Endothelial cell of hepatic sinusoid (primary cell): ENCODE measurements around the gene MORC2.

ENCODE experiments used
- in situ Hi-C: cut with HindIII; loops from 2 replicates; pipeline ENCODE4 v1.10.0; 2017; ENCODE audit warnings: low sequenced_read_pairs

Gene MORC2

GRCh38 chr22:30968015-30968923, at the start of gene MORC2:
Gene MORC2, minus strand, starts transcription at chr22:30968774. Its CDS starts 885 bp downstream, at chr22:30967889.
- in situ Hi-C loops: no loop called here

- in situ Hi-C loops: no loop called here
These were observed 37.0 kb upstream of the MORC2 start for GRCh38 chr22:31005535-31005934.

- in situ Hi-C loops: no loop called here
These were observed 32.7 kb upstream of the MORC2 start for GRCh38 chr22:31001124-31001770.

- in situ Hi-C loops: no loop called here
These were observed 29.8 kb upstream of the MORC2 start for GRCh38 chr22:30998329-30998728.

GRCh38 chr22:30996462-30996861, 27.9 kb upstream of the MORC2 start:
- in situ Hi-C loops: no loop called here

- in situ Hi-C loops: no loop called here
These were observed 26.4 kb upstream of the MORC2 start for GRCh38 chr22:30994960-30995359.

- in situ Hi-C loops: no loop called here
These were observed 24.0 kb upstream of the MORC2 start for GRCh38 chr22:30992565-30992964.

GRCh38 chr22:30990690-30991089, 22.1 kb upstream of the MORC2 start:
- in situ Hi-C loops: no loop called here

GRCh38 chr22:30989474-30989873, 20.9 kb upstream of the MORC2 start:
- in situ Hi-C loops: no loop called here

- in situ Hi-C loops: no loop called here
These were observed 17.1 kb upstream of the MORC2 start for GRCh38 chr22:30985561-30986208.

- in situ Hi-C loops: no loop called here
These were observed 15.7 kb upstream of the MORC2 start for GRCh38 chr22:30984317-30984716.

GRCh38 chr22:30982512-30982911, 13.9 kb upstream of the MORC2 start:
- in situ Hi-C loops: no loop called here

- in situ Hi-C loops: loop anchor here (5.0 kb wide), 1 partner anchor 52 kb away; no protein-coding TSS in a partner anchor
These were observed 11.4 kb upstream of the MORC2 start for GRCh38 chr22:30979932-30980331.

- in situ Hi-C loops: loop anchor here (5.0 kb wide), 1 partner anchor 54 kb away; no protein-coding TSS in a partner anchor
These were observed 9.9 kb upstream of the MORC2 start for GRCh38 chr22:30978304-30978962.

- in situ Hi-C loops: no loop called here
These were observed 1.8 kb upstream of the MORC2 start for GRCh38 chr22:30970356-30970746.

- in situ Hi-C loops: no loop called here
These were observed 1.2 kb upstream of the MORC2 start for GRCh38 chr22:30969532-30970355.

- in situ Hi-C loops: no loop called here
These were observed 454 bp upstream of the MORC2 start, which contains the start of gene TUG1 for GRCh38 chr22:30968924-30969531. Gene TUG1, plus strand, starts transcription at chr22:30969265.

GRCh38 chr22:30964858-30965257, 3.7 kb downstream of the MORC2 start:
- in situ Hi-C loops: no loop called here

- in situ Hi-C loops: no loop called here
These were observed 13.4 kb downstream of the MORC2 start for GRCh38 chr22:30955153-30955552.

GRCh38 chr22:30953206-30953605, 15.4 kb downstream of the MORC2 start:
- in situ Hi-C loops: loop anchor here (5.0 kb wide), 2 partner anchors 61 to 79 kb away; no protein-coding TSS in a partner anchor
